GM12892 (cell line): ENCODE data around the gene TMEM270.

Source experiments
- POLR2A ChIP-seq: IDR thresholded peaks from 2 replicates; pipeline ENCODE4 v1.6.1; 2011; ENCODE audit warnings: low read depth, low read length, control low read depth
- TAF1 ChIP-seq: IDR thresholded peaks from 2 replicates; pipeline ENCODE4 v1.6.1; 2011; ENCODE audit warnings: low read depth, mild to moderate bottlenecking, control low read depth, low read length, borderline replicate concordance

- TF ChIP-seq POLR2A, result no peak
- no peak for TF ChIP-seq TAF1
Measured at GRCh38 chr7:73828107-73828803, 32.7 kb upstream of the TMEM270 start.
